K562 (cell line): ENCODE measurements around the gene FAM200A. TPM values are rescaled to one million over a fixed set of nuclear protein-coding genes. Genes with fewer than 3 reads are reported as not detected.

Experiments used
- ARID1B ChIP-seq: fragments of 450-650 bp; IDR thresholded peaks from 2 replicates; pipeline ENCODE4 v1.6.1; 2016; ENCODE audit warnings: antibody characterized with exemption, mild to moderate bottlenecking, inconsistent platforms
- DIDO1 ChIP-seq: fragments of 450-650 bp; IDR thresholded peaks from 2 replicates; pipeline ENCODE4 v1.6.1; 2016; ENCODE audit warnings: low read depth, missing biosample characterization, missing genetic modification characterization
- ETV1 ChIP-seq: fragments of 450-650 bp; conservative IDR thresholded peaks from 2 replicates; pipeline ENCODE4 v1.6.1; 2016; ENCODE audit warnings: missing genetic modification characterization, control low read depth, low read depth, missing compliant biosample characterization
- ETV5 ChIP-seq: sonication (generic); formaldehyde crosslinking; IDR thresholded peaks from 2 replicates; pipeline ENCODE4 v1.4.0; 2020; ENCODE audit warnings: low read depth, mild to moderate bottlenecking, missing genetic modification reagents
- FOSL1 ChIP-seq: fragments of 200-800 bp; sonication (Bioruptor generic); conservative IDR thresholded peaks from 2 replicates; pipeline ENCODE4 v1.6.1; 2016; ENCODE audit warnings: missing genetic modification characterization, missing compliant biosample characterization
- HNRNPLL ChIP-seq: fragments of 200-400 bp; formaldehyde crosslinking; IDR thresholded peaks from 2 replicates; pipeline ENCODE4 v1.6.1; 2017; ENCODE audit warnings: low read length, low read depth, mild to moderate bottlenecking; ENCODE audit not compliant: poor library complexity, severe bottlenecking
- KDM2B ChIP-seq: fragments of 250-450 bp; sonication (Bioruptor Pico); IDR thresholded peaks from 2 replicates; pipeline ENCODE4 v1.8.0; 2021; ENCODE audit warnings: mild to moderate bottlenecking, moderate library complexity
- MAZ ChIP-seq, 2 experiments: fragments of 450-650 bp in 1 of 2; sonication (generic) in 1 of 2; formaldehyde crosslinking; IDR thresholded peaks in 1 of 2; conservative IDR thresholded peaks in 1 of 2; 2 replicates each; pipeline versions ENCODE4 v1.4.0 to v1.5.0; 2020; ENCODE audit warnings: mild to moderate bottlenecking in 1 of 2, missing genetic modification reagents in 1 of 2
- NCOA1 ChIP-seq: fragments of 450-650 bp; IDR thresholded peaks from 2 replicates; pipeline ENCODE4 v1.6.1; 2016; ENCODE audit warnings: low read depth
- PML ChIP-seq: IDR thresholded peaks from 2 replicates; pipeline ENCODE4 v1.6.1; 2012; ENCODE audit warnings: low read length, inconsistent platforms
- POLR2AphosphoS5 ChIP-seq: IDR thresholded peaks from 2 replicates; pipeline ENCODE4 v1.6.1; 2011; ENCODE audit warnings: mild to moderate bottlenecking, low read depth, low read length, moderate library complexity; ENCODE audit not compliant: control insufficient read depth, insufficient read depth
- SIN3B ChIP-seq: fragments of 450-650 bp; IDR thresholded peaks from 2 replicates; pipeline ENCODE4 v1.6.1; 2017; ENCODE audit warnings: low read depth, mild to moderate bottlenecking, moderate library complexity
- SPI1 ChIP-seq: IDR thresholded peaks from 2 replicates; pipeline ENCODE4 v1.6.1; 2011; ENCODE audit warnings: low read depth, low read length, control low read depth, borderline replicate concordance
- YY1 ChIP-seq, 3 experiments: IDR thresholded peaks; 2 replicates each; pipeline ENCODE4 v1.6.1; 2011; ENCODE audit warnings: low read length in 2 of 3, mild to moderate bottlenecking in 2 of 3, moderate library complexity in 2 of 3, borderline replicate concordance in 1 of 3, control low read depth in 1 of 3, low read depth in 1 of 3; ENCODE audit not compliant: insufficient read depth in 3 of 3, insufficient replicate concordance in 2 of 3, control insufficient read depth in 1 of 3, insufficient read length in 1 of 3; ENCODE audit errors: extremely low read depth in 1 of 3
- ZNF41 ChIP-seq: fragments of 250-450 bp; sonication (Bioruptor Pico); conservative IDR thresholded peaks from 2 replicates; pipeline ENCODE4 v1.4.0; 2020; ENCODE audit warnings: mild to moderate bottlenecking
- ZNF766 ChIP-seq: fragments of 200-800 bp; sonication (Bioruptor generic); conservative IDR thresholded peaks from 2 replicates; pipeline ENCODE4 v1.6.1; 2016; ENCODE audit warnings: missing genetic modification characterization, missing compliant biosample characterization
- ZZZ3 ChIP-seq: fragments of 450-650 bp; IDR thresholded peaks from 2 replicates; pipeline ENCODE4 v1.6.1; 2016; ENCODE audit warnings: antibody characterized with exemption, mild to moderate bottlenecking, moderate library complexity
- polyA plus RNA-seq, 8 experiments: library from polyadenylated mRNA; depleted of rRNA in 4 of 8; stranded (reverse) in 5 of 8; unstranded in 3 of 8; fragments of >200 nt; fragmentation: Nextera tagmentation in 2 of 8; fragmentation: Illumina TruSeq in 1 of 8; extraction: Ambion mirVana in 2 of 8; extraction: Trizol in 1 of 8; gene quantifications; 2 replicates each; pipeline versions ENCODE4 v1.2.1 to v1.2.3, GENCODE V29; 2011 to 2014; ENCODE audit warnings: inconsistent platforms in 1 of 8, missing spikeins in 1 of 8
- total RNA-seq, 7 experiments: library from RNA; depleted of rRNA in 6 of 7; stranded (reverse); fragments of >200 nt in 6 of 7; fragmentation: Illumina TruSeq in 2 of 7; extraction: Trizol in 2 of 7; gene quantifications; 2 replicates each; pipeline versions ENCODE4 v1.2.1 to v1.2.3, GENCODE V29; 2011 to 2021; ENCODE audit warnings: low replicate concordance in 1 of 7
- TF ChIP-seq, protein P1 (sequence below): sonication (generic); formaldehyde crosslinking; IDR thresholded peaks from 2 replicates; pipeline ENCODE4 v1.9.0; 2022; ENCODE audit warnings: mild to moderate bottlenecking, missing genetic modification reagents
- TF ChIP-seq, protein P2 (sequence below): fragments of 250-450 bp; sonication (Bioruptor Pico); IDR thresholded peaks from 2 replicates; pipeline ENCODE4 v1.5.0; 2020; ENCODE audit warnings: mild to moderate bottlenecking
- TF ChIP-seq, protein P3 (sequence below): conservative IDR thresholded peaks from 2 replicates; pipeline ENCODE4 v1.6.1; 2011; ENCODE audit warnings: low read depth, mild to moderate bottlenecking, low read length; ENCODE audit not compliant: control insufficient read depth
- TF ChIP-seq, protein P4 (sequence below), 2 experiments: fragments of 450-650 bp; IDR thresholded peaks; 2 replicates each; pipeline ENCODE4 v1.6.1; 2016

FAM200A gene
- total and polyA plus RNA-seq, 9 of the 15 experiments (the other 6 are each of a cell fraction or from before 2014, with no cell fraction given) = 3.3 to 11.2 (median 8.3) TPM

DNA sequence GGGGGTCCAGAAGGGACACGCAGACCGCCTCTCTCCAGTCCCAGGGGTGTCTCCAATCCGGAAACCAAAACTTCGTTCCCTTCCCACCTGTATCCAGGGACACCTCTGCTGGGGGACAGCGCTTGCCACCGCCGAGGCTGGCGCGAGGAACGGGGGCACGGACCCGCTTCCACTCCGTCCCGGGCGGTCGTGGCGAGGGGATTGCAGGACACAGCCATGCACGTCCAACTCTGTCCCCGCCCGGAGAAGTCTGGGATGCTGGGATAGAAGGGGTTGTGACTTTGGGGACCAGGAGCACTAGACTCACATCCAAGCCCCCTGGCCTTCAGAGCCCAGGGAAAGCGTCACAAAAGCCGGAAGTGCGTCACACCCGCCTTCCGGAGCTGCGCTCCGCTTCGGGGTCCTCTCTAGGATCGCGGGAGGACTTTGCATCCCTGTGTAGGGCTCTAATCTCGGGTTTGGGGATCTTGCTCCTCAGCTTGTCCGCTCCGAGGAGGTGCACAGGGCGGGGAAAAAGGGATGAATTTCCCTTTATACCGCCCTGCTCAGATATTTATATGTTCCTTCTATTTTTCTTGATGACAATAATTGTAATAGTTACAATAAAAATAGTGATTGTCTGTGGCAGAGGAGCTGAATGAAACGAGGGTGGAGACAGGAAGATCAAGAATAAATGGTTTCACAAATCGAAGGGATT, at the start of gene FAM200A (continued):
- TF ChIP-seq, protein P1, sequence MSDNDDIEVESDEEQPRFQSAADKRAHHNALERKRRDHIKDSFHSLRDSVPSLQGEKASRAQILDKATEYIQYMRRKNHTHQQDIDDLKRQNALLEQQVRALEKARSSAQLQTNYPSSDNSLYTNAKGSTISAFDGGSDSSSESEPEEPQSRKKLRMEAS (CRISPR knock-in tag) = peak; percentile 26; the same call in 1 of the 2 replicates
- TF ChIP-seq POLR2AphosphoS5 = peak; percentile 90
- TF ChIP-seq, protein P2, sequence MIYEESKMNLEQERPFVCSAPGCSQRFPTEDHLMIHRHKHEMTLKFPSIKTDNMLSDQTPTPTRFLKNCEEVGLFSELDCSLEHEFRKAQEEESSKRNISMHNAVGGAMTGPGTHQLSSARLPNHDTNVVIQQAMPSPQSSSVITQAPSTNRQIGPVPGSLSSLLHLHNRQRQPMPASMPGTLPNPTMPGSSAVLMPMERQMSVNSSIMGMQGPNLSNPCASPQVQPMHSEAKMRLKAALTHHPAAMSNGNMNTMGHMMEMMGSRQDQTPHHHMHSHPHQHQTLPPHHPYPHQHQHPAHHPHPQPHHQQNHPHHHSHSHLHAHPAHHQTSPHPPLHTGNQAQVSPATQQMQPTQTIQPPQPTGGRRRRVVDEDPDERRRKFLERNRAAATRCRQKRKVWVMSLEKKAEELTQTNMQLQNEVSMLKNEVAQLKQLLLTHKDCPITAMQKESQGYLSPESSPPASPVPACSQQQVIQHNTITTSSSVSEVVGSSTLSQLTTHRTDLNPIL (CRISPR knock-in tag) = no peak
- peak; percentile 24; the same call in 1 of the 2 replicates for TF ChIP-seq ARID1B
- peak in 1 of 3 experiments; percentile 37 for TF ChIP-seq YY1 (IDR thresholded peaks at IDR 0.05; ENCODE audit: borderline replicate concordance in 1 of 3, control insufficient read depth in 1 of 3, extremely low read depth in 1 of 3, insufficient read depth in 3 of 3, insufficient read length in 1 of 3, insufficient replicate concordance in 2 of 3, low read depth in 1 of 3, low read length in 2 of 3)
- TF ChIP-seq ZNF766 = peak; percentile 73
- TF ChIP-seq DIDO1 (tag) = peak; percentile 93
- peak; percentile 95 for TF ChIP-seq NCOA1
- TF ChIP-seq SPI1 = peak; percentile 78; the same call in 1 of the 2 replicates
- TF ChIP-seq ZNF41 (CRISPR knock-in tag) = 0 out of 2 replicates have a peak, but pooled peaks have one; percentile 6
- peak; percentile 33 for TF ChIP-seq HNRNPLL
- TF ChIP-seq, protein P3, sequence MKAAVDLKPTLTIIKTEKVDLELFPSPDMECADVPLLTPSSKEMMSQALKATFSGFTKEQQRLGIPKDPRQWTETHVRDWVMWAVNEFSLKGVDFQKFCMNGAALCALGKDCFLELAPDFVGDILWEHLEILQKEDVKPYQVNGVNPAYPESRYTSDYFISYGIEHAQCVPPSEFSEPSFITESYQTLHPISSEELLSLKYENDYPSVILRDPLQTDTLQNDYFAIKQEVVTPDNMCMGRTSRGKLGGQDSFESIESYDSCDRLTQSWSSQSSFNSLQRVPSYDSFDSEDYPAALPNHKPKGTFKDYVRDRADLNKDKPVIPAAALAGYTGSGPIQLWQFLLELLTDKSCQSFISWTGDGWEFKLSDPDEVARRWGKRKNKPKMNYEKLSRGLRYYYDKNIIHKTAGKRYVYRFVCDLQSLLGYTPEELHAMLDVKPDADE = peak; percentile 77; the same call in 1 of the 2 replicates
- TF ChIP-seq KDM2B (CRISPR knock-in tag) = 0 out of 2 replicates have a peak, but pooled peaks have one; percentile 81
- peak; percentile 89 for TF ChIP-seq ETV5 (CRISPR knock-in tag)
- TF ChIP-seq PML = peak; percentile 93
- peak in 1 of 2 experiments; percentile 45; a peak in 3 of 4 replicates for TF ChIP-seq MAZ (CRISPR knock-in tag; conservative IDR thresholded peaks at IDR 0.05 in 1 of 2, IDR thresholded peaks at IDR 0.05 in 1 of 2)
- TF ChIP-seq ETV1 (tag) = peak; percentile 76
- TF ChIP-seq SIN3B = peak; percentile 90; the same call in 1 of the 2 replicates
- peak; percentile 90 for TF ChIP-seq ZZZ3
- TF ChIP-seq FOSL1 (tag) = no peak; the same call in none of the 2 replicates
- TF ChIP-seq, protein P4, sequence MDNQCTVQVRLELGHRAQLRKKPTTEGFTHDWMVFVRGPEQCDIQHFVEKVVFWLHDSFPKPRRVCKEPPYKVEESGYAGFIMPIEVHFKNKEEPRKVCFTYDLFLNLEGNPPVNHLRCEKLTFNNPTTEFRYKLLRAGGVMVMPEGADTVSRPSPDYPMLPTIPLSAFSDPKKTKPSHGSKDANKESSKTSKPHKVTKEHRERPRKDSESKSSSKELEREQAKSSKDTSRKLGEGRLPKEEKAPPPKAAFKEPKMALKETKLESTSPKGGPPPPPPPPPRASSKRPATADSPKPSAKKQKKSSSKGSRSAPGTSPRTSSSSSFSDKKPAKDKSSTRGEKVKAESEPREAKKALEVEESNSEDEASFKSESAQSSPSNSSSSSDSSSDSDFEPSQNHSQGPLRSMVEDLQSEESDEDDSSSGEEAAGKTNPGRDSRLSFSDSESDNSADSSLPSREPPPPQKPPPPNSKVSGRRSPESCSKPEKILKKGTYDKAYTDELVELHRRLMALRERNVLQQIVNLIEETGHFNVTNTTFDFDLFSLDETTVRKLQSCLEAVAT (IDR thresholded peaks at IDR 0.05) = no peak
